ENCODE data around the gene CNPY1.

The CNPY1 gene

DNA sequence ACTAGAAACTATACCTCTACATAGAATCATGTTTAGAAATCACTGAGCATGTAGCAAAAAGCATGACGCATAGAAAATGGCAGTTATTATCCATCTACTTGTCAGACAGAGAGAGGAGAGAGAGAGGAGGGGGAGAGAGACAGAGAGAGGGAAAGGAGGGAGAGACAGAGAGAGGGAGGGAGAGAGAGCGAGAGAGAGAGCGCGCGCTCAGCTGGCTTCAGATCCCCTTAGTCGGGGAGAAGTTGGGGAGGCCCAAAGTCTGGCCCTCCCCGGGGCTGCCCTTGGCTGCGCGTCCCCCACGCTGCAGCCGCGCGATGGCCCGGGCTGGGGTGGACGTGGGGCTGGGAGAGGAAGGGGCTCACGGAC is 37.0 kb downstream of the CNPY1 start:
- peaks cover 11% of the 10 kb centered on the region for H3K4me1 Mint-ChIP-seq

DNA sequence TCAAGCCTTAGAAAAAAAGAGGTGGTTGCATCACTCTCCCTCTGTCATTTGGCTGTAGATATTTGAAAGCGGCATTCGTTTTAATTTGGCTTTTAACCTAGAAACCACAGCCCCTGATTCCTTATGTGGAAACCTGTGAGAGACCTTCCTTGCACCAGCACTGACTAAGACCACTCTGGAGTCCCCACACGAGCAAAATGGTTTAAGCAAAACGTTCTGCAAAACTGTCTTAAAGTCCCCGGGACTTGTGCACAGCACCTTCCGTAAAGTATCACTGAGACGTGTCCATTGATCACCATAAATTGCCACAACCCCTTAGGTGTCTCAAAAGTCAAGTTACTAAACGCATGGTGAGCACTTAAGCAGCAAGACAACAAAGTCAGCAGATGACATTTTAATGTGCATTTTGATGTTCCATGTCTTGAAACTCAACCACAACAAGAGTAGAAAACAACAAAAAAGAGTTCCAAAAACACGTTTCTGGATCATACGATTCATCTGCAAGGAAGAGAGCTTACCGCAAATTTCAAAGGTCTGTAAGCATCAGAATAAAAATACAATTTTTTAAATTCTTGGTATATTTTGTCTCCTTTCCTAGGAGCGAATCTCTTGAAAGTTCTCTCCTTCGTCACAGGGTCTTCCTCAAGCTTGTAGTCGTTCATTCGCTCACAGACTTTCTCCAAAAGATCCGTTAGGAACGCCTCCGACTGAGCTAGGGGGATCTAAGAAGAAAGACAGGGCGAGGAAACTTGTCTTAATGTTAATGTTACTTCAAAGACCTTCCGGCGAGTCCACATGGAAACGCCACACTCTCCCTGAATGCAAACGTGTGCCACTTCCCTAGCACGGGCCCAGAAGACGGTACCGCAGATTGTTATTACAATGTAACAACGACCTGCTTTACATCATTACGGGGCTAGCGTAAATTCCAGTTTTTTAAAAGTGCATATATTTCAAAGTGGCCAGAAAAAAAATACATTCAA is 37.7 kb downstream of the CNPY1 start:
- Mint-ChIP-seq H3K36me3 (ENCODE audit: low read depth) (no peaks in the 10 kb centered on the region), H3K4me3 (peak overlapping the region; percentile 60), H3K9me3 (no peaks in the 10 kb centered on the region), H3K27me3 (peaks cover 83% of the 10 kb centered on the region), H3K27ac (peak overlapping the region; percentile 17), H3K4me1 (peaks cover 11% of the 10 kb centered on the region)
- no peak for ATAC-seq
- no peak for DNase-seq

More for the DNA sequence above, 37.0 kb downstream of the CNPY1 start:
- Mint-ChIP-seq H3K27me3 (peaks cover 83% of the 10 kb centered on the region), H3K36me3 (ENCODE audit: low read depth) (no peaks in the 10 kb centered on the region), H3K4me3 (peak overlapping the region; percentile 60), H3K27ac (peak overlapping the region; percentile 17), H3K9me3 (no peaks in the 10 kb centered on the region)
- ATAC-seq (no peak), DNase-seq (no peak)

DNA sequence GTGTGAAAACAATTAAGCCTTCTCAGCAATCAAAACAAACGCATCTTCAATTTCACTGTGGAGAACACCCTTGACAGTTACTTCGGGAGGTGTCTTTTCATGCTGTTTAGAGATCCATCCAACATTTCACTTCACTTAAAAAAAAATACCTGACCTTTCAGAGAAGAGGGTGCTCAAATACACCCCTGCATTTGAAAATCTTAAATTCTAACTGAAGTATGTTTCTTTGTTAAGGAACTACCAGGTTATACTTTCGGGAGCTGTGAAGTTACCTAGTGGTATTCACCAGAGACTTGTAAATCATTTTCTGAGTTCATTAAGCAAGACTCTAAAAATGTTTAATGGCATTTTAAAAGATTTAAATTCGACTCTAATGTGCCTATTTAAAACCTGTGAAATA is 38.8 kb downstream of the CNPY1 start:
- H3K4me1 Mint-ChIP-seq = peaks cover 11% of the 10 kb centered on the region
- no peak overlapping the region for H3K27ac Mint-ChIP-seq
- H3K27me3 Mint-ChIP-seq = peaks cover 90% of the 10 kb centered on the region
- no peak for ATAC-seq
- DNase-seq = no peak
- no peak overlapping the region for H3K4me3 Mint-ChIP-seq
- H3K9me3 Mint-ChIP-seq = no peaks in the 10 kb centered on the region
- no peaks in the 10 kb centered on the region for H3K36me3 Mint-ChIP-seq (ENCODE audit: low read depth)

DNA sequence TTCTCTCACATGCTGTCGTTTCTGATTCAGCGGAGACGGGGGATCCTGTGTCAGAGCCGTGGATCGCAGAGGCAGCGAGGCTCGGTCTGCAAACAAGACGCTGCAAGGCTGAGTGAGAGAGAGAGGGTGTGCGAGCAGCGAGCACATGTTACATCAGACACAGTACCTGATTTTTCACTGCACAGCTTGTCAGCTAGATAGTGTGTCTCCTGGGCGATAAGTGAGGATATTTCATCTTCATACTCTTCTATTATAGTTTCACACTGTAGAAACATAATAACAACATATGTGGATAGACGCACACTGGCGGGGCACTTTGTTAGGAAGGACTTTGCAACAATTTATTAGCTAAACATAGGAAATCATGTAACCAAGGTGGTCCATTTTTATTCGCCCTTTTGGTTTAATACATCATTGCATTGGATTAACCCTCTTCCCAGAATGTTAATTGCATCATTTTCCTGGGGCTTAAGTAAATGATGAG is 39.5 kb downstream of the CNPY1 start:
- no peak for ATAC-seq
- H3K4me3 Mint-ChIP-seq = no peak overlapping the region
- H3K27me3 Mint-ChIP-seq = peaks cover 87% of the 10 kb centered on the region
- no peak for DNase-seq
- no peak overlapping the region for H3K27ac Mint-ChIP-seq
- no peaks in the 10 kb centered on the region for H3K36me3 Mint-ChIP-seq (ENCODE audit: low read depth)
- peaks cover 11% of the 10 kb centered on the region for H3K4me1 Mint-ChIP-seq
- H3K9me3 Mint-ChIP-seq = no peaks in the 10 kb centered on the region

DNA sequence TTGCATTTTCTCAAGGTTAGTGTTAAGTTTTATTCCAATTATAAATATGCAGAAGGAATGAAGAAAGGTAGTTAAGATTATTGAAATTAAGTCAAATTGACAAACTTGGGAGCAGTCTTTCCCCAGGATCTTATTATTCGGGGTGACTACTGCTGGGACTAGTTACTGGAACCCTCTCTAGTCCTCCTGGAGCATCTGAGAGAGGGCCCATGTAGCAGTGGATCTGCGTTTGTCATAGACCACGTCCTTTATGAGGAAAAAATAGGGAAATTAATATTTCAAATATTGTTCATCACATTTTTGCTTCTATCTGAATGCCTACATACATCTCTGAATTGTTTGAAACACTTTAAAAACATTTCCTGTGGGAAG is 41.0 kb downstream of the CNPY1 start:
- peaks cover 86% of the 10 kb centered on the region for H3K27me3 Mint-ChIP-seq
- DNase-seq (no peak), ATAC-seq (no peak)
- no peak overlapping the region for H3K4me3 Mint-ChIP-seq
- no peak overlapping the region for H3K27ac Mint-ChIP-seq
- no peaks in the 10 kb centered on the region for H3K9me3 Mint-ChIP-seq
- peaks cover 11% of the 10 kb centered on the region for H3K4me1 Mint-ChIP-seq
- no peaks in the 10 kb centered on the region for H3K36me3 Mint-ChIP-seq (ENCODE audit: low read depth)

DNA sequence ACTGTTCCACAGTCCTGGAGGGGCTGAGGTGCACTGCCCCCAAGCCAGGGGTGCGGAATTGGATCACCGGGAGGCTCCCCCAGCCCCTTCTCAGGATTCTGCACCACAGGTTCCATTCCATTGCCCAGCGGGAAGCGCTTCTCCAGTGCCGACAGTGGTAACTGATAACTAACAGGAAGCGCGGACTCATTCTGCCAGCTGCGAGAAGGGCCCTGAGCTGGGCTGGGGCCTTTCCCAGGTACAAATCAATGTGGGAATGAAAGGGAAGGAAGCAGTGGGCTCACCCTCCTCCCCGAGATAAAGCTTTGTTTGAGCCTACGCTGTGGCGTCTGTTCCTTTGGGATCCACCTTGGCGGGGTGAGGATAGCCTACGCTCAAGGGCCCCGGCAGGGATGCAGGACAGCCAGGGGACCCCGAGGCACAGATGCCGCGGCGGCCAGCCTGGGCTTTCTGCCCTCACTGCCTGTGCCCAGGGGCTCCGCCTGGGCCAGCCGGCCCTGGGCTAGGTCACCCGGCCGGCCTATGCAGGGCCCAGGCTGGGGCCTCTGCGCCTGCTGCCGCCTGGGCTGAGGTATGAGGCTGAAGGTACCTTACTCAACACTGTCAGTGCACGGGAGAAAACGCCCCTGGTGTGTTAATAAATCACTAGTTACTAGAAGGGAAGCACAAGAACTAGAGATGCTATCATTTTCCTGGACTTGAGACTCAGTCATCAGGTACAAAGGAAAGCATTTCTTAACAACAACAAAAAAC is 49.0 kb downstream of the CNPY1 start:
- DNase-seq (no peak), ATAC-seq (no peak)
- H3K36me3 Mint-ChIP-seq (ENCODE audit: low read depth) = no peaks in the 10 kb centered on the region
- peaks cover 33% of the 10 kb centered on the region for H3K27me3 Mint-ChIP-seq
- H3K4me1 Mint-ChIP-seq = no peaks in the 10 kb centered on the region
- no peak overlapping the region for H3K27ac Mint-ChIP-seq
- no peaks in the 10 kb centered on the region for H3K9me3 Mint-ChIP-seq
- H3K4me3 Mint-ChIP-seq = no peak overlapping the region

DNA sequence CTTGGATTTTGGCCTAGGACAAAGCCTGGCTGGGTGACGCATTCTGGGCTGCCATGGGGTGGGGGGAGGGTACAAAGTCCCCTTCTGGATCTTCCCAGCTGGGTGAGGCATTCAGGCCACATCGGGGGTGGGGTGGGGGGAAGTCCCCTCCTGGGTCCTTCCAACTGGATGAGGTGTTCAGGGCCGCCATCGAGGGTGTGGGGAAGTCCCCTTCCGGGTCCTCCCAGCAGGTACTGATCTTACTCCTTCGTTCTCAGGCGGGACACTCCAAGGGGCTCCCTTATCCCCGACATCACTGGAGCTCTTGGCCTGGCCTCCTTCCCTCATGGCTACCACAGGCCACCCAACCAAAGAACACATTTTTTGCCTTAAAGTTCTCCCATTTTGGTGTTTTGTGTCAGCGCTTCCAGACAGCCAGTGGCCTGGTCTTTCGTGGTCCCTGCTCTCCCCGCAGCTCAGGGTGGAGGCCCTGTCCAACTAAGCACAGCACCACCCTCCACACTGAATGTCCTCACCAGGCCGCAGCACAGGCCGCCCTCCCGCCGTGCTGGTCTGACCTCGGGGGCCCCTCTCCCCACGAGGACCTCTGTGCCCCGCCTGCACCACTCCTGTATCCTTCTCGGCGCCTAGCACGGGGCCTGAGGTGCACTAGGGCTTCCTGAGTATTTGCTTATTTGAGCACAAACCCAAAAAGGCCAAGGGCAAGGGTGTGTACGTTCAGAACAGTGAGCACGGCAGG is 49.9 kb downstream of the CNPY1 start:
- H3K9me3 Mint-ChIP-seq = no peaks in the 10 kb centered on the region
- peaks cover 5% of the 10 kb centered on the region for H3K4me1 Mint-ChIP-seq
- DNase-seq = no peak
- no peak overlapping the region for H3K4me3 Mint-ChIP-seq
- H3K27me3 Mint-ChIP-seq = peaks cover 35% of the 10 kb centered on the region
- H3K27ac Mint-ChIP-seq = no peak overlapping the region
- no peaks in the 10 kb centered on the region for H3K36me3 Mint-ChIP-seq (ENCODE audit: low read depth)
- no peak for ATAC-seq

DNA sequence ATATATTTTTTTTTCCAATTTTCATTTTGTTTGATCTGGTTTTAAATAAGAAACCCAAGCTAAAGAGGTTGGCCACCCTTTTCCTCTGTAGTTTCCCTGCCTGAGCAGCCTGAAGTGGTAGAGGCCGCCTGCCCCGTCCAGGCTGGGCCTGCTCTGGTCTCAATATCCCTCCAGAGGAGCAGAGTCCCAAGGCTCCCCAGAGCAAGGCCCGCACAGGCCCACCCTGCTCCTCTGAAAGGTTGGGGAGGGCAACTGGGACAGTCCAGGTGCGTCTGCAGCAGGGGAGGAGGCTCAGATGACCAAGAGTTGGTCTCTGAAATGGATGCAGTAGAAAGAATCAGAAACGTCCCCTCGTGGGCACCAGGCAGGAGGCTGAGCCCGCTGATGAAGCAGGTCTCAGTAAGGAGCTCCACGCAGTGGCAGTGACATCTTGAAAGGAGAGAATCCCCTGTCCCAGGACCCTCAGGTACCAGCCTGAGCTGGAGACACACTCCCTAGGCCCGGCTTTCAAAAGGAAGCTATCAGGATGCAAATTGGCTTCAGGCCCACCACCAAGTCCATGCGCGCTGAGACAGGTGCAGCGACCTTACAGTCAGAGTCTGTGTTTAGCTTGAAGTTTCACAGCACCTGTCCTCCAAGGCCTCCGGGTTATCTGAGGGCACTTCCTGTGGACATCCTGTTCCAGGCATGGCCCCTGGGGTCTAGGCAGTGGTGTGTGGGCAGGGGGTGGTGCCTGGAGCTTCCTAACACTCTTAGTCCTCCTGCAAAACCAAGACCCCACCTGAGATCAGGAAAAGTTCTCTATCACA is 50.7 kb downstream of the CNPY1 start:
- no peak overlapping the region for H3K4me3 Mint-ChIP-seq
- ATAC-seq (no peak), DNase-seq (no peak)
- H3K27me3 Mint-ChIP-seq = peaks cover 34% of the 10 kb centered on the region
- no peaks in the 10 kb centered on the region for H3K9me3 Mint-ChIP-seq
- peaks cover 11% of the 10 kb centered on the region for H3K4me1 Mint-ChIP-seq
- peaks cover 2% of the 10 kb centered on the region for H3K36me3 Mint-ChIP-seq (ENCODE audit: low read depth)
- H3K27ac Mint-ChIP-seq = no peak overlapping the region

DNA sequence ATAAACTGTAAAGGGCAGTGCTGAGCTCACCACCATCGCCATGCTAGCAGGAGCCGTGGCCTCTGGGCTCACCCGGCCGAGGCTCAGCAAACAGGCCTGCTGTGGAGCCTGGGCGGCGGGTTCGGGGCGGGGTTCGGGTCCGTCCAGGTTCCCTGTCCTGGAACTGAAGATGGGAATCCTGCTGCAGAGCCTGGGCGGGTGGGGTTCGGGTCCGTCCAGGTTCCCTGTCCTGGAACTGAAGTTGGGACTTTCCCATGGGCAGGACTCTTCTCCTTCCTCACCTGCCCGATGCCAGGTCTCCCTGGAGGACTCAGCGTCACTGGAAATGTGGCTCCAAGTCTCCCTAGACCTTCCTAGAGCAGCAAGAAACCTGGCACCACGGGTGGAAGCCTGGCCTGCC is 51.8 kb downstream of the CNPY1 start:
- DNase-seq (no peak), ATAC-seq (no peak)
- Mint-ChIP-seq H3K9me3 (no peaks in the 10 kb centered on the region), H3K36me3 (ENCODE audit: low read depth) (peaks cover 2% of the 10 kb centered on the region), H3K27me3 (peaks cover 23% of the 10 kb centered on the region), H3K4me1 (peaks cover 15% of the 10 kb centered on the region), H3K4me3 (no peak overlapping the region), H3K27ac (no peak overlapping the region)

DNA sequence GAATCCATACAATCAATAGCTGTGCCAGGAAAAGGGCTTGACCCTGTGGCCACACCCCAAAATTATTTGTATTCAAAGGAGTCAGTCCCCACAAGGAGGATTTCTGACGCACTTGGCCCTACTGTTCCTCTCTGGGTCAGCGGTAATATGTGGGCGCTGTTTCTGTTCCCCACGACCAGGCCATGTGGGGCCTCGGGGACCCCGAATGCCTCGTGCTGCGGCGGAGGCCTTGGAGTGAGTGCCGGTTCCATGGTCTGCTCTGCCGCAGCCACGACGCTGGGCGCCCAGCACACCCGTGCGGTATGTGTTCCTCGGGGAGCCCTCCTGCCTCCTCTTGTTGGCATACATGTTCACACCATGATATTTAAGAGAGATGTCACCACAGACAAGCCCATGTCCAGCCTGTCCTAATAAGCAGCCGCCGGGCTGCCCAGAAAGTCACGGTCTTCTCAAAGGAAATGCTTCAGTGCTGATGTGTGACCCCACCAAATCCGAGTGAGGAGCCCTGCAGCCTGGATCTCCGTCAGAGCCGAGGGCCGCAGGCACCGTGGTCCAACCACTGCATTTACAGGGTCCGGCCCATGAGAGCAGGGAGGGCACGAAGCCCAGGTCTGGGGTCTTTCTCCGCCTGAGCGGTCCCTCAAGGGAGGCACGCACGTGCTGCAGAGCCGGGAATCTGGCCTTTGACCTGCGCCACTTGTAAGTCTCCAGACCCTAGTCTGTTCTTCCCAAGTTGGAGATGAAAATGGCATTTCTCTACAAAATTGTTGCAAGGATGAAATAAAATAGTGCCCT is 52.4 kb downstream of the CNPY1 start:
- Mint-ChIP-seq H3K27me3 (peaks cover 25% of the 10 kb centered on the region), H3K4me1 (peaks cover 15% of the 10 kb centered on the region), H3K4me3 (no peak overlapping the region), H3K36me3 (ENCODE audit: low read depth) (peaks cover 2% of the 10 kb centered on the region), H3K27ac (no peak overlapping the region), H3K9me3 (no peaks in the 10 kb centered on the region)
- DNase-seq = no peak
- no peak for ATAC-seq

DNA sequence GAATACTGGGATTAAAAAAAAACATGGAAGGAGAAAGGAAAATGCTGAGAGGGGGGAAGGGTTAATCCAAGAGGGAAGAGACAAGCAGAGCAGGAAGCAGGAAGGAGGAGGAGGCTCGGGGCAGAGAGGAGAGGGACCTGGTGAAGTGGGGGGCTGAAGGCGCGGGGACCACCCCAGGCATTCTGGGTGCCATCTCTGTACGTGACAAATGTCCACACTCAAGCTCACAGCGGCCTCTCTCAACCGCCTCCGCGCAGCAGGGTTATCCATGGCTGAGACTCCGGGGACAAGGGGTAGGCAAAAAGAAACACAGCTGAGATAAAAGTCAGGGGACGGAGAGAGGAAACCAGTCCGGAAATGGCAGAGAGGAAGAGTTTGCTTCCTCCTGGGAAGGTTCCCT is 54.5 kb downstream of the CNPY1 start:
- no peak for ATAC-seq
- Mint-ChIP-seq H3K4me1 (peaks cover 15% of the 10 kb centered on the region), H3K4me3 (peak overlapping the region; percentile 70), H3K27ac (no peak overlapping the region), H3K36me3 (ENCODE audit: low read depth) (peaks cover 2% of the 10 kb centered on the region), H3K9me3 (no peaks in the 10 kb centered on the region), H3K27me3 (peaks cover 24% of the 10 kb centered on the region)
- no peak for DNase-seq

DNA sequence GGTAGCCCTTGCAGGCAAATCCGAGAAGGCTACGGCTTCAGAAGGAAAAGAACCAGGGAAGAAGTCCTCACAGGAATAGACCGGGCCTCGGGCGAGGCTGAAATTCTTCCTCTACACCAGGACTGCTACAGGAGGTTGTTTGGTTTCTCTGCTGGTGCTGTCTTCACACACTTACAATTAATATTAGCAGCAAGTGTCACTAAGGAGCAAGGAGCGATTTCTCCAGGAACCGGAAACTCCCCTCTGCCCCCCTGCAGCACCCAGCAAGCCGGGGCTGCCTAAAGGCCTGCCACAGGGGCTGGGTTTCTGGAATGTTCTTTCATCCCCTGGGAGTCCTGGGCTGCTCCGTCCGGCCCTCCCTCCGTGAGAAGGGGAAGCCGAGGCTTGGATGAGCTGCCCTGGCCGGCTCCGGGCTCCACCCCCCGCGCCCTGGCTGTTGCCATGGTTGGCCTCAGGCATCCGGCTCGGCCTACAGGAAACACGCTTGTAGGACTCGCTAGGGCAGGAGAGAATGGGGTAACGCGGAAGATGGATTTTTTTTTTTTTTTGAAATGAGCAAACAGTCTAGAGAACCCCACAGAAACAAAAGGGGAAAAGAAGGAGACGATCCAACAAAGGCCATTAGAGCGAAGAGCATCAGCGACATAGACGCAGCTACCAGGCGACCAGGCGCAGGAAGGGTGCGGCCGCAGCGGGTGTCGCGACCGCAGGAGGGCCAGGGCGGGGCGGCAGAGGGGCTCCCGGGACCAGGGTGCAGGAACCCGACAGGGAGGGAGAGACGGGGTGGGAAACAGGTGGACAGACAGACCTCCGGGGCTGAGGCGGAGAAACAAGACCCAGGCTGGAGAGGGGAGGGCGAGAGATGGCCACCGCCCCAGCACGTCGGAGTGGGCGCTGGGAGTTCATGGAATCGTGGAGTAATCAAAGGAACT is 55.4 kb downstream of the CNPY1 start:
- no peaks in the 10 kb centered on the region for H3K9me3 Mint-ChIP-seq
- peak; percentile 56 for ATAC-seq
- peak overlapping the region; percentile 70 for H3K4me3 Mint-ChIP-seq
- peak; percentile 52 for DNase-seq
- peaks cover 2% of the 10 kb centered on the region for H3K36me3 Mint-ChIP-seq (ENCODE audit: low read depth)
- H3K27ac Mint-ChIP-seq = peak overlapping the region; percentile 66
- H3K4me1 Mint-ChIP-seq = peaks cover 15% of the 10 kb centered on the region
- peaks cover 24% of the 10 kb centered on the region for H3K27me3 Mint-ChIP-seq
